Prostate gland (tissue), 2 donors: ENCODE data around the gene CCNJ.

Experiments
- POLR2A ChIP-seq: fragments of 450-650 bp; IDR thresholded peaks from one replicate; pipeline ENCODE4 v1.6.1; 2016; ENCODE audit warnings: antibody characterized with exemption, mild to moderate bottlenecking
- TF ChIP-seq, protein P1 (sequence below), 4 experiments: fragments of 200-600 bp in 2 of 4; fragments of 450-650 bp in 2 of 4; sonication (generic) in 2 of 4; IDR thresholded peaks; 1 replicate in 3 of 4; 2 replicates in 1 of 4; pipeline ENCODE4 v1.5.1; 2016 to 2019; ENCODE audit warnings: antibody characterized with exemption in 4 of 4, mild to moderate bottlenecking in 2 of 4, moderate library complexity in 2 of 4

DNA sequence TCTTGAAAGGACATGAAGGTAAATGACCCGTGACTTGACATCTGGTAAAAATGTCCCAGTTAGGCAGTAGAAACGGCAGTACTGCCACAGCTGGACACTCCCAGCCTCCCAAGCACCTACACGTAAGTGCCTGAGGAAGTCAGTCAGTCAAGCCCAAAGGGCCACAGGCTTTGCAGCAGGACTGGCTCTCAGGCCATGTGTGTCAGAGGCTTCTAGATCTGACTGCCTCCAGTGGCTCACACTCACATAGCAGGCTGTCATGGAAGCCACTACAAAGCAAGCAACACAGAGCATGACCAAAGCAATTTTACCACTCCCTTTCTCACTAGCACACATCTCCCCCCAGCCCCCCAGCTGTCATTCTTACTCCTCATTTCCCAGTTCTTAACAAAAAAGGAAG, 17.8 kb upstream of the CCNJ start:
- TF ChIP-seq, protein P1, sequence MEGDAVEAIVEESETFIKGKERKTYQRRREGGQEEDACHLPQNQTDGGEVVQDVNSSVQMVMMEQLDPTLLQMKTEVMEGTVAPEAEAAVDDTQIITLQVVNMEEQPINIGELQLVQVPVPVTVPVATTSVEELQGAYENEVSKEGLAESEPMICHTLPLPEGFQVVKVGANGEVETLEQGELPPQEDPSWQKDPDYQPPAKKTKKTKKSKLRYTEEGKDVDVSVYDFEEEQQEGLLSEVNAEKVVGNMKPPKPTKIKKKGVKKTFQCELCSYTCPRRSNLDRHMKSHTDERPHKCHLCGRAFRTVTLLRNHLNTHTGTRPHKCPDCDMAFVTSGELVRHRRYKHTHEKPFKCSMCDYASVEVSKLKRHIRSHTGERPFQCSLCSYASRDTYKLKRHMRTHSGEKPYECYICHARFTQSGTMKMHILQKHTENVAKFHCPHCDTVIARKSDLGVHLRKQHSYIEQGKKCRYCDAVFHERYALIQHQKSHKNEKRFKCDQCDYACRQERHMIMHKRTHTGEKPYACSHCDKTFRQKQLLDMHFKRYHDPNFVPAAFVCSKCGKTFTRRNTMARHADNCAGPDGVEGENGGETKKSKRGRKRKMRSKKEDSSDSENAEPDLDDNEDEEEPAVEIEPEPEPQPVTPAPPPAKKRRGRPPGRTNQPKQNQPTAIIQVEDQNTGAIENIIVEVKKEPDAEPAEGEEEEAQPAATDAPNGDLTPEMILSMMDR (IDR thresholded peaks at IDR 0.05) = no peak
- no peak for TF ChIP-seq POLR2A
